SK-MEL-5 (cell line): ENCODE results near the gene ONECUT3. TPM values are rescaled to one million over a fixed set of nuclear protein-coding genes. Genes with fewer than 3 reads are reported as not detected.

Experiments used
- DNase-seq: peaks from one replicate; pipeline ENCODE4 v3.0.0-alpha.2; 2016; ENCODE audit warnings: low read depth, low spot score
- in situ Hi-C: cut with HindIII; loops from 2 replicates; pipeline ENCODE4 v1.10.0; 2016; ENCODE audit warnings: low sequenced_read_pairs, high pct_unique_total_duplicates, low pct_unique_long_range_greater_than_20kb
- total RNA-seq: library from RNA; depleted of rRNA; stranded (reverse); fragments of >200 nt; shearing (Covaris generic); gene quantifications from 2 replicates; pipeline ENCODE4 v1.2.3, GENCODE V29; 2014

The ONECUT3 gene
- total RNA-seq, 1 experiment from 2014 or later, result not detected

DNA sequence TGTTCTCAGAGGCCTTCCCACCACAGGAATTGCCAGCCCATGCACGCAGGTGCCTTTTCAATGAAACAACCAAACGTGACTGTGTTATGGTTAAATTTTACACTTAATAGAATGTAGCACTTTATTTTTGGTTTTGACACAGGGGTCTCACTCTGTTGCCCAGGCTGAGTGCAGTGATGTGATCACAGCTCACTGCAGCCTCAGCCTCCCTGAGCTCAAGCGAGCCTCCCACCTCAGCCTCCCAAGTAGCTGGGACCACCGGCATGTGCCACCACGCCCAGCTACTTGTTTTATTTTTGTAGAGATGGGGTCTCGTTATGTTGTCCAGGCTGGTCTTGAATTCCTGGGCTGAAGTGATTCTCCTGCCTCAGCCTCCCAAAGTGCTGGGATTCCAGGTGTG, 51.6 kb downstream of the ONECUT3 start:
- DNase-seq, result no peak
- in situ Hi-C loops, result no loop called here

DNA sequence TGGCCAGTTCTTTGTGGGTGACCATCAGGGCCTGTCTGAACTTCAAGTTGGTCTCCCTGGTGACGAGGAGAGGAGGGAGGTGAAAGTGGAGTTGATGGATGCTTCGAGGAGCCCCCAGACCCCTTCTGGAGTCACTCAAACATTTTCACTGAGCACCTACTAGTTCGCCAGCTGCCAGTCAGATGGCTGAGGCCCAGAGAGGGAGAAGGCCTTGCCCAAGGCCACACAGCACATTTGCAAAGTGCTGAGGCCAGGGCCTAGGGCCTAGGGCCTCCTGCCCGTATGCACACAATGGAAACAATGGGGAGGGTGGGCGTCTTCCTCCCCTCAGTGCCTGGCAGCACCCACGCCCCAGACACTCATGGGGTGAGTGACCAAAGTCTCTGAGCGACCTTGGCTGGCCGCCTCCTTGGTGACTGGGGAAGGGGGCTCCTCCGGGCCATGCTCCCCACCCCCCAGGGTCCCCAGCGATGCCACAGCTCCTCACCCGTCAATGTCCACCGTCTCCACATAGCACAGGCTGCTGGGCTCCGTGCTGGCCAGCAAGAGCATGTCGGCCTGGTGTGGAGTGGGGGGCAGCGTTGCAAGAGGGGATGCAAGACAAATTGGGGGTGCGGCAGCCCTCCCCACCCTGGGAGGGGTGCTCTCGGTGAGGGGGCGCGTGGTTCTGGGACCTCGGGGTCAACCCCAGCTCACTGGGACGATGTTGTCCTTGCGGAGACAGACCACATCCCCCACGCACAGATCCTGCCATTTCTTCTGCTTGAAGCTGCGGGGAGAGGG, 52.3 kb downstream of the ONECUT3 start:
- no peak for DNase-seq

DNA sequence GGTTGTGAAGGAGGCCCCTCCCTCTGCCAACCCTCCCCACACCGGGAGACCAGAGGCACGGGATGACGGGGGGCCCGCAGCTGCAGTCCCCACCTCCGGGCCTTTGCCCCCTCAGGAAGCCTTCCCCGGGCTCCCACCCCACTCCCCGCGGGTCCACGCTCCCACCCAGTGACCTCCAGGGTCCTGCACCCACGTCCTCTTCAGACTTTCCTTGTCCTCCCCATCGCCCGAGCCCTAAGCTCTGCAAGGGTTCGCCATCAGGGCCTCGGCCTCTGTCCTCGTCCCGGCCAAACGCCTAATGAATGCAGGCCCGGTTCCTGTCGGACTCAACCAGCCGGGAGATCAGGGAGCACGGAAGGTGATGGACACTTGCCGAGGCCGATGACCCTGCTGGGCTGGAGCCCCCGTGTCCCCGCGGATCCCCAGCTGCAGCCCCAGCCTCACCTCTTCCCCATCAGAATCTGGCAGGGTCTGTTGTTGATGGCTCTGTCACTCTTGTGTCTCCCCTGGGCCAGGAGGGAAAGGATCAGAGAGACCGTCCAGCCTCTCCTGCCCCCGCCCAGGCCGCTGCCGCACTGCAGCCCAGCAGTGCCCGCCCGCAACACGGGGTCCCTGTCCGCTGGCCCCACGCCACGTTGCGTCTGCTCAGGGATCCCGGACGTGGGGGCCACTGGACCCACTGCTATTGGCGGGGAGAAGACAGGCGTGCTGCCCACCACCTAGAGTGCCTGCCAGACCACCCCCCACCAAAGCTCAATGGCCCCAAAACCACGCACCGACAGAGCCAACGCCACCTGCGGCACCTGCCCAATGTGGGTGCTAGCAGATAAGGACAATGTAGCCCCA, 53.1 kb downstream of the ONECUT3 start:
- in situ Hi-C loops, result no loop called here
- DNase-seq, result no peak

More for the DNA sequence above, 52.3 kb downstream of the ONECUT3 start:
- in situ Hi-C loops, result no loop called here

GRCh38 chr19:1807030-1807694, 53.9 kb downstream of the ONECUT3 start:
- DNase-seq, result no peak
- in situ Hi-C loops, result no loop called here

DNA sequence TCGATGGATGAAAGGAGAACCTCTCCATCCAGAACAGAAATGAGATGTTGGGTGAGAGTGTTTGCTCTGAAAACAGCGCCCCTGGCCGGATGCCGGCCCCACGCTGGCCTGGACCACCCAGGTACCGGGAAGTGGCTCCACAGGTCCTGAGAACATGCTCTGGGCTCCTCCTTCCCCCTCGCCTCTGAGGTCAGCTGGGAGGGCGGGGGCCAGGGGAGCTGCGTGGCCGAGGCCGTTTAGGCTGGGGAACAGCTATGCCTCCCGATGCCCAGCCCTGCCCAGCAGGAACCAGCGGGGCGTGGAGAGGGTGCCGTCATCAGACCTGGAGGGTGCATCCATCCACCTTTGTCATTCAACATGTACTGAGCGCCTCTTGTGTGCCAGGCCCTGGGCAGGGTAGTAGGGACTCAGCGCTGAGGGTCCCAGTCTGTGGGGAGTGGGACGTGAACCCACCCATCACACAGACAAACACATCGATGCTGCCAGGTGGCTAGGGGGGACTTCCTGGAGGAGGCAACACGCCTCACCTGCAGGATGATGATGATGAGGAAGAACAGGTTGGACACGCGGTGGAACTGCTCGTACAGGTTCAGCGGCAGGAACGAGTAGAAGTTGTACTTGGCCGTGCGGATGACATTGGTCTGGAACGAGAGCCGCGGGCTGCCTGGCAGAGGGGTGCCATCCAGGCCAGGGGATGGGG, 54.5 kb downstream of the ONECUT3 start:
- in situ Hi-C loops, result no loop called here
- no peak for DNase-seq

DNA sequence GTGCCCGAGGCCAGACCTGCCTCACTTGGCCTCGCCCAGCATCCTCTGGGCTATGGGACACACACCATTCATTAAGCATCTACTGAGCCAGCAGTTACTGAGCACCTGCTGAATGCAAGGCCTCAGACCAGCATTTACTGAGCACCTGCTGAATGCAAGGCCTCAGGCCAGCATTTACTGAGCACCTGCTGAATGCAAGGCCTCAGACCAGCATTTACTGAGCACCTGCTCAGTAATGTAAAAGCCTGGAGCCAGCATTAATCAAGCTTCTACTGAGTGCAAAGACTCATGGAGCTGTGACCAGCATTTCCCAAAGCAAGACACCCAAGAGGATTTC, 55.1 kb downstream of the ONECUT3 start:
- no peak for DNase-seq
- in situ Hi-C loops, result no loop called here

GRCh38 chr19:1809678-1810077, 56.4 kb downstream of the ONECUT3 start:
- in situ Hi-C loops, result no loop called here

GRCh38 chr19:1810439-1811160, 57.3 kb downstream of the ONECUT3 start:
- in situ Hi-C loops, result no loop called here
- DNase-seq, result no peak

More at GRCh38 chr19:1809678-1810077, 56.4 kb downstream of the ONECUT3 start:
- no peak for DNase-seq

- in situ Hi-C loops, result no loop called here
- no peak for DNase-seq
Measured at GRCh38 chr19:1811472-1811894, 58.2 kb downstream of the ONECUT3 start.

DNA sequence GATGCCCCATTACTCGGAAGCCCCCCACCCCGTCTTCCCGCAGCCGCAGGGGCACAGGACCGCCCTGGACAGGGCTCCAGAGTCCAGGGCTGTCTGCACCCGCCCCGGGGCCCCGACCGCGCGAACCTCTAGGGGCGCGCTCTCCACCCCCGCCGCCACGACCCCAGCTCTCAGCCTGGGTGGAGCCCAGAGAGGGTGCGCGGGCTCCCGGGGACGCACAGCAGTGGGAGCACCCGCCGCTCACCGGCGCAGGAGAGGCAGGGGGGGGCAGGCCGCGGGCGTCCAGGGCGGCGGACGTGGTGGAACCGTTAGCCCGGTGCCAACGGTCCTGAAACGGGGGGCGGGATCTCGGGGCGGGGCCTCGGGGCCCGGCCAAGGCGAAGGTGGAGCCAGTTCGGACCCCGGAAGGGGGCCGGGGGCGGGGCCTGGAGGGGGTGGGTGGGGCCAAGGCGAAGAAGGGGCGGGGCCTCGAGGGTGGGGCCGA, 58.7 kb downstream of the ONECUT3 start, which contains the start of gene ATP8B3:
Gene ATP8B3, minus strand, starts transcription at position 335 of the 484 bp plus-strand sequence. CDS start 540 bp downstream, outside the sequence.
- DNase-seq, result no peak
- in situ Hi-C loops, result no loop called here

DNA sequence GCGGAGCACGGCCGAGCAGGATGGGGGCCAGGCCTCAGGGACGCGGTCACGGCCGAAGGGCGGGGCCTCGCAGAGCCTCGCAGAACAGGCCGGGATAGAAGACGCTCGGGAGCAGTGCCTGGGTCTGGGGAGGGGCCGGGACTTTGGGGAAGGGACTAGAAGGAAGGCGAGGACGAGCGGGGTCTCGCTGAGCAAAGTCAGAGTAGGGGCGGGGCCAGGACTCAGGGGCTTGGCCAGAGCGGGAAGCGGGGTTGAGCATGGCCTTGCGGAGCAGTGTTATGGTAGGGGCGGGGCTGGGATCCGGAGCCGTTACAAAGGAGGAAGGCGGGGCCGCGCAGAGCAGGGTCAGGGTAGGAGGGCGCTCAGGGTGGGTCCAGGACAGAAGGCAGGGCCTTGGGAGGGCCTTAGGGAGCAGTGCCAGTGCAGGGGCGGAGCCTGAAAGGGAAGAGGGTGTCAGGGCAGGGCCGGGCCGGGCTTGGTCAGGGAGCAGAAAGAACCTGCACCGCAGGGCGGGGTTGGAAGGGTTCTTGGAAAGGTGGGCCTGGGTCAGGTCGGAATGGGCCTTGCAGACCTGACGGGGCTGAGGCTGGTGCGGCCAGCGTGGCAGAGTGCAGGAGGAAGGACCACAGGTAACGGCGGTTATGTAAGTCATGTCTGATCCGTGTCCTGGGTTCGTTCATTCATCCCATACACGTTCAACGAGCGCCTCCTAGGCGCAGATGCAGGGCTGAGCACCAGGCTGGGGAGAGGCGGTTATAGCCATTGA, 59.3 kb downstream of the ONECUT3 start:
- DNase-seq, result peak; percentile 94
- in situ Hi-C loops, result no loop called here

DNA sequence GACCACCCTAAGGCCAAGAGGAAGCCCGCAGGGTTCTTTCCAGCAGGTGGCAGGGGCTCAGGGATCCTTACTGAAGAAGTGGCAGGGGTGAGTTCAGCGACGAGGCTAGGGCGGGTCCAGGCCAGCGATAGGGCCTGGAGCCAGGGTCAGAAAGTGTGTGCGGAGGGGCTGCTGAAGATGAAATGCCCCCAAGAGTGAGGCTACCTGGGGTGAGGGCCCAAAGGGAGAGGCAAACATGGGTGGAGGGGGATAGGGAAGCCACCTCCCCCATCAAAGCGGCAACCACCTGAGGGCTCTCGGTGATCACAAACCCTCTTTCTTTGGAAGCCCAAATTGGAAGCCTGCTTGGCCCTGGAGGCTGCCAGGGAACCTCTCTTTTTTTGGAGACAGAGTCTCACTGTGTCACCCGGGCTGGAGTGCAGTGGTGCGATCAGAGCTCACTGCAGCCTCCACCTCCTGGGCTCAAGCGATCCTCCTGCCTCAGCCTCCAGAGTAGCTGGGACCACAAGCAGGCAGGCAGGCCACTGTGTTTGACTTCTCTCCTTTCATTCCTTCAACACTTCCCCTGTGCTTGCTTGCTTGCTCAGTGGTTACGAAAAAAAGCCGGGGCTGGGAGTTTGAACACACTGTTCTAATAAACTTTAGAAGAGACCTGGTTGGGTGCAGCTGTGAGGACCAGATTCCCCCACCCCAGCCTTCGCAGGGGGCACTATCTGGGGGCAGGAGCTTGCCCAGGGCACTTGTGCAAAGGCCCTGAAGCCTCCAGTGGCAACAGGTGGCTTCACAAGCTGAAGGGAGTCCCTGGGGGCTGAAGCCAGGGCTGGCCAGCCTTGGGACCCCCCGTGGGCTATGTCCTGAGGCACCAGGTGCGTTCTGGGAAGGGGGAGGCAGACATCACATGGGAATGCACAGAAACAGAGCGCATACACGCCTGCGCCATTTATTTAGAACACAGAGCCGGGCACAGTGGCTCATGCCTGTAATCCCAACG, 60.2 kb downstream of the ONECUT3 start:
- DNase-seq, result no peak
- in situ Hi-C loops, result no loop called here

GRCh38 chr19:1814391-1814790, 61.1 kb downstream of the ONECUT3 start:
- in situ Hi-C loops, result no loop called here
- DNase-seq, result no peak

- in situ Hi-C loops, result no loop called here
- DNase-seq, result no peak
Measured at GRCh38 chr19:1814833-1815604, 61.7 kb downstream of the ONECUT3 start.
